Activated T-helper 2 cell treated with anti-CD3 and anti-CD28 coated beads, Interferon-gamma antibody, Interleukin-2, Interleukin-4, amounts not matched to agents 10 μg/mL and 5 μg/mL and 100 μg/mL, durations not matched to agents 14 hours and 24 hours and 36 hours (primary cell): ENCODE results near the gene ZNF664. TPM values are rescaled to one million over a fixed set of nuclear protein-coding genes. Genes with fewer than 3 reads are reported as not detected.
A peak's percentile ranks its signal among the peaks of the same experiment; 100 is the strongest.

ENCODE experiments used
- DNase-seq: peaks from one replicate; pipeline ENCODE4 v3.0.0; 2021; ENCODE audit warnings: low spot score
- H3K27ac Mint-ChIP-seq: one replicate; pipeline ENCODE4 v1.8.0; 2021; ENCODE audit warnings: mixed read lengths
- H3K27me3 Mint-ChIP-seq: one replicate; pipeline ENCODE4 v1.8.0; 2021; ENCODE audit warnings: low read depth, mixed read lengths
- H3K36me3 Mint-ChIP-seq: one replicate; pipeline ENCODE4 v1.8.0; 2021; ENCODE audit warnings: low read depth, mixed read lengths
- H3K4me1 Mint-ChIP-seq: one replicate; pipeline ENCODE4 v1.8.0; 2021; ENCODE audit warnings: low read depth, mixed read lengths
- H3K4me3 Mint-ChIP-seq: one replicate; pipeline ENCODE4 v1.8.0; 2021; ENCODE audit warnings: low read depth, mild to moderate bottlenecking, moderate library complexity, mixed read lengths
- H3K9me3 Mint-ChIP-seq: one replicate; pipeline ENCODE4 v1.8.0; 2021; ENCODE audit warnings: mixed read lengths
- intact Hi-C: fragments of 100-400 bp; cut with micrococcal nuclease; formaldehyde crosslinking; loops from one replicate; pipeline ENCODE4 v1.15.1; 2023
- total RNA-seq: library from RNA; stranded (reverse); gene quantifications from 2 replicates; pipeline ENCODE4 v1.2.3, GENCODE V29; 2022

Gene ZNF664
- total RNA-seq, 1 donor from 2014 or later: 63.3 TPM

- H3K27ac Mint-ChIP-seq: no peak overlapping the region
- no peak for DNase-seq
- H3K9me3 Mint-ChIP-seq: no peaks in the 10 kb centered on the region
- H3K4me1 Mint-ChIP-seq: peaks cover 3% of the 10 kb centered on the region
- H3K4me3 Mint-ChIP-seq: no peak overlapping the region
- peaks cover 13% of the 10 kb centered on the region for H3K27me3 Mint-ChIP-seq
- H3K36me3 Mint-ChIP-seq: no peaks in the 10 kb centered on the region
- intact Hi-C loops: no loop called here
Observed at GRCh38 chr12:124031058-124031457, 58.0 kb downstream of the ZNF664 start.

- no peak for DNase-seq
Observed at GRCh38 chr12:124032265-124032886, 59.4 kb downstream of the ZNF664 start.

GRCh38 chr12:124033859-124034258 lies 60.8 kb downstream of the ZNF664 start:
- DNase-seq: no peak
- intact Hi-C loops: no loop called here
- Mint-ChIP-seq H3K36me3 (no peaks in the 10 kb centered on the region), H3K27ac (no peak overlapping the region), H3K4me3 (no peak overlapping the region), H3K27me3 (peaks cover 21% of the 10 kb centered on the region), H3K9me3 (no peaks in the 10 kb centered on the region), H3K4me1 (no peaks in the 10 kb centered on the region)

More at GRCh38 chr12:124032265-124032886, 59.4 kb downstream of the ZNF664 start:
- H3K4me3 Mint-ChIP-seq: no peak overlapping the region
- intact Hi-C loops: no loop called here
- H3K9me3 Mint-ChIP-seq: no peaks in the 10 kb centered on the region
- peaks cover 19% of the 10 kb centered on the region for H3K27me3 Mint-ChIP-seq
- peaks cover 3% of the 10 kb centered on the region for H3K4me1 Mint-ChIP-seq
- no peaks in the 10 kb centered on the region for H3K36me3 Mint-ChIP-seq
- no peak overlapping the region for H3K27ac Mint-ChIP-seq

GRCh38 chr12:124034297-124034696 lies 61.3 kb downstream of the ZNF664 start:
- H3K4me3 Mint-ChIP-seq: no peak overlapping the region
- H3K27me3 Mint-ChIP-seq: peaks cover 24% of the 10 kb centered on the region
- H3K4me1 Mint-ChIP-seq: no peaks in the 10 kb centered on the region
- DNase-seq: no peak
- intact Hi-C loops: no loop called here
- no peaks in the 10 kb centered on the region for H3K36me3 Mint-ChIP-seq
- H3K9me3 Mint-ChIP-seq: no peaks in the 10 kb centered on the region
- no peak overlapping the region for H3K27ac Mint-ChIP-seq

GRCh38 chr12:124035163-124035562 lies 62.1 kb downstream of the ZNF664 start:
- no peaks in the 10 kb centered on the region for H3K4me1 Mint-ChIP-seq
- intact Hi-C loops: no loop called here
- no peaks in the 10 kb centered on the region for H3K9me3 Mint-ChIP-seq
- H3K27ac Mint-ChIP-seq: no peak overlapping the region
- H3K27me3 Mint-ChIP-seq: peaks cover 24% of the 10 kb centered on the region
- no peak for DNase-seq
- H3K36me3 Mint-ChIP-seq: no peaks in the 10 kb centered on the region
- H3K4me3 Mint-ChIP-seq: no peak overlapping the region

- H3K4me3 Mint-ChIP-seq: no peak overlapping the region
- H3K36me3 Mint-ChIP-seq: no peaks in the 10 kb centered on the region
- no peaks in the 10 kb centered on the region for H3K9me3 Mint-ChIP-seq
- H3K4me1 Mint-ChIP-seq: no peaks in the 10 kb centered on the region
- H3K27ac Mint-ChIP-seq: no peak overlapping the region
- H3K27me3 Mint-ChIP-seq: peaks cover 24% of the 10 kb centered on the region
- intact Hi-C loops: loop anchor here (1.0 to 2.0 kb wide), 3 partner anchors 285 to 871 kb away; no protein-coding TSS in a partner anchor
- no peak for DNase-seq
Observed at GRCh38 chr12:124036171-124036598, 63.2 kb downstream of the ZNF664 start.

GRCh38 chr12:124036657-124037109 lies 63.7 kb downstream of the ZNF664 start:
- no peak overlapping the region for H3K4me3 Mint-ChIP-seq
- no peak overlapping the region for H3K27ac Mint-ChIP-seq
- H3K27me3 Mint-ChIP-seq: peaks cover 24% of the 10 kb centered on the region
- no peaks in the 10 kb centered on the region for H3K4me1 Mint-ChIP-seq
- H3K36me3 Mint-ChIP-seq: no peaks in the 10 kb centered on the region
- intact Hi-C loops: loop anchor here (1.0 to 2.0 kb wide), 3 partner anchors 284 to 871 kb away; no protein-coding TSS in a partner anchor
- DNase-seq: peak; percentile 16
- no peaks in the 10 kb centered on the region for H3K9me3 Mint-ChIP-seq

- Mint-ChIP-seq H3K36me3 (no peaks in the 10 kb centered on the region), H3K27me3 (peaks cover 24% of the 10 kb centered on the region), H3K4me1 (no peaks in the 10 kb centered on the region), H3K9me3 (no peaks in the 10 kb centered on the region), H3K4me3 (no peak overlapping the region), H3K27ac (no peak overlapping the region)
- DNase-seq: no peak
- intact Hi-C loops: loop anchor here (2.0 kb wide), 1 partner anchor 283 kb away; no protein-coding TSS in a partner anchor
Observed at GRCh38 chr12:124037331-124037730, 64.3 kb downstream of the ZNF664 start.

GRCh38 chr12:124039276-124039675 lies 66.3 kb downstream of the ZNF664 start:
- intact Hi-C loops: no loop called here
- Mint-ChIP-seq H3K27ac (no peak overlapping the region), H3K9me3 (no peaks in the 10 kb centered on the region), H3K27me3 (peaks cover 18% of the 10 kb centered on the region), H3K4me3 (no peak overlapping the region), H3K4me1 (peaks cover 6% of the 10 kb centered on the region), H3K36me3 (no peaks in the 10 kb centered on the region)
- no peak for DNase-seq

GRCh38 chr12:124040291-124040690 lies 67.3 kb downstream of the ZNF664 start:
- Mint-ChIP-seq H3K4me1 (peaks cover 6% of the 10 kb centered on the region), H3K27me3 (peaks cover 16% of the 10 kb centered on the region), H3K27ac (no peak overlapping the region), H3K36me3 (no peaks in the 10 kb centered on the region), H3K9me3 (no peaks in the 10 kb centered on the region), H3K4me3 (no peak overlapping the region)
- intact Hi-C loops: no loop called here
- DNase-seq: no peak

GRCh38 chr12:124040737-124041136 lies 67.7 kb downstream of the ZNF664 start:
- intact Hi-C loops: no loop called here
- no peak overlapping the region for H3K4me3 Mint-ChIP-seq
- H3K9me3 Mint-ChIP-seq: no peaks in the 10 kb centered on the region
- peaks cover 16% of the 10 kb centered on the region for H3K27me3 Mint-ChIP-seq
- no peak for DNase-seq
- H3K4me1 Mint-ChIP-seq: peaks cover 6% of the 10 kb centered on the region
- no peaks in the 10 kb centered on the region for H3K36me3 Mint-ChIP-seq
- no peak overlapping the region for H3K27ac Mint-ChIP-seq

- H3K4me3 Mint-ChIP-seq: no peak overlapping the region
- intact Hi-C loops: no loop called here
- DNase-seq: no peak
- H3K9me3 Mint-ChIP-seq: peaks cover 10% of the 10 kb centered on the region
- H3K4me1 Mint-ChIP-seq: peaks cover 6% of the 10 kb centered on the region
- H3K27ac Mint-ChIP-seq: no peak overlapping the region
- H3K27me3 Mint-ChIP-seq: peaks cover 13% of the 10 kb centered on the region
- no peaks in the 10 kb centered on the region for H3K36me3 Mint-ChIP-seq
Observed at GRCh38 chr12:124041907-124042306, 68.9 kb downstream of the ZNF664 start.

- Mint-ChIP-seq H3K4me3 (no peak overlapping the region), H3K36me3 (no peaks in the 10 kb centered on the region), H3K4me1 (peaks cover 6% of the 10 kb centered on the region), H3K27ac (no peak overlapping the region), H3K27me3 (peaks cover 2% of the 10 kb centered on the region), H3K9me3 (peaks cover 28% of the 10 kb centered on the region)
- intact Hi-C loops: no loop called here
- no peak for DNase-seq
Observed at GRCh38 chr12:124044021-124044420, 71.0 kb downstream of the ZNF664 start.
